ENCODE data around the gene IPCEF1.

- TF ChIP-seq CEBPB (IDR thresholded peaks at IDR 0.05) (no peak), BHLHE40 (IDR thresholded peaks at IDR 0.05; ENCODE audit: low read depth, low read length) (no peak), CBX2 (IDR thresholded peaks at IDR 0.05; ENCODE audit: borderline replicate concordance, low read depth) (no peak), HDAC2 (IDR thresholded peaks at IDR 0.05) (no peak), JUN (IDR thresholded peaks at IDR 0.05) (no peak), RARB (CRISPR knock-in tag; IDR thresholded peaks at IDR 0.05) (no peak), MAFK (IDR thresholded peaks at IDR 0.05; ENCODE audit: partially characterized antibody) (no peak), NFE2L2 (conservative IDR thresholded peaks at IDR 0.05; ENCODE audit: low read length) (no peak), CBX8 (IDR thresholded peaks at IDR 0.05) (no peak)
- TF ChIP-seq, protein P1, sequence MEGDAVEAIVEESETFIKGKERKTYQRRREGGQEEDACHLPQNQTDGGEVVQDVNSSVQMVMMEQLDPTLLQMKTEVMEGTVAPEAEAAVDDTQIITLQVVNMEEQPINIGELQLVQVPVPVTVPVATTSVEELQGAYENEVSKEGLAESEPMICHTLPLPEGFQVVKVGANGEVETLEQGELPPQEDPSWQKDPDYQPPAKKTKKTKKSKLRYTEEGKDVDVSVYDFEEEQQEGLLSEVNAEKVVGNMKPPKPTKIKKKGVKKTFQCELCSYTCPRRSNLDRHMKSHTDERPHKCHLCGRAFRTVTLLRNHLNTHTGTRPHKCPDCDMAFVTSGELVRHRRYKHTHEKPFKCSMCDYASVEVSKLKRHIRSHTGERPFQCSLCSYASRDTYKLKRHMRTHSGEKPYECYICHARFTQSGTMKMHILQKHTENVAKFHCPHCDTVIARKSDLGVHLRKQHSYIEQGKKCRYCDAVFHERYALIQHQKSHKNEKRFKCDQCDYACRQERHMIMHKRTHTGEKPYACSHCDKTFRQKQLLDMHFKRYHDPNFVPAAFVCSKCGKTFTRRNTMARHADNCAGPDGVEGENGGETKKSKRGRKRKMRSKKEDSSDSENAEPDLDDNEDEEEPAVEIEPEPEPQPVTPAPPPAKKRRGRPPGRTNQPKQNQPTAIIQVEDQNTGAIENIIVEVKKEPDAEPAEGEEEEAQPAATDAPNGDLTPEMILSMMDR (IDR thresholded peaks at IDR 0.05), result no peak
- TF ChIP-seq, protein P2, sequence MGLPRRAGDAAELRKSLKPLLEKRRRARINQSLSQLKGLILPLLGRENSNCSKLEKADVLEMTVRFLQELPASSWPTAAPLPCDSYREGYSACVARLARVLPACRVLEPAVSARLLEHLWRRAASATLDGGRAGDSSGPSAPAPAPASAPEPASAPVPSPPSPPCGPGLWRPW (IDR thresholded peaks at IDR 0.05), result no peak
These were observed 234.2 kb downstream of the IPCEF1 start for GRCh38 chr6:154122195-154122925.
